NK-92 (cell line): ENCODE data around the gene SGK1.
"Not testable (repeated sequence)": the region's sequence is repeated elsewhere in the genome, so short reads cannot be mapped to it uniquely, and the experiment has no call there.

ENCODE experiments used
- DNase-seq: peaks from one replicate; lab custom pipeline; 2025; ENCODE audit not compliant: unreplicated experiment; lab: John Stamatoyannopoulos, UW

Gene SGK1

GRCh38 chr6:134307075-134307474, 10.8 kb downstream of the SGK1 start:
- DNase-seq = no peak

DNA sequence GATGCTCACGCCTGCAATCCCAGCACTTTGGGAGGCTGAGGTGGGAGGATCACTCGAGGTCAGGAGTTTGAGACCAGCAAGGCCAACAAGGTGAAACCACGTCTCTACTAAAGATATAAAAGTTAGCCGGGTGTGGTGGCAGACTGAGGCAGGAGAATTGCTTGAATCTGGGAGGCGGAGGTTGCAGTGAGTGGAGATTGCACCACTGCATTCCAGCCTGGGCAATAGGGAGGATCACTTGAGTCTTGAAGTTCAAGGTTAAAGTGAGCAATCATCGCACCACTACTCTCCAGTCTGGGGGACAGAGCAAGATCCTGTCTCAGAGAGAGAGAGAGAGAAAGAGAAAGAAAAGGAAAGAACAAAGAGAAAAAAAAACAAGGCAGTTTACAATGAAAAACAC, 13.5 kb downstream of the SGK1 start:
- DNase-seq = not testable (repeated sequence)

GRCh38 chr6:134303891-134304290, 14.0 kb downstream of the SGK1 start:
- no peak for DNase-seq

DNA sequence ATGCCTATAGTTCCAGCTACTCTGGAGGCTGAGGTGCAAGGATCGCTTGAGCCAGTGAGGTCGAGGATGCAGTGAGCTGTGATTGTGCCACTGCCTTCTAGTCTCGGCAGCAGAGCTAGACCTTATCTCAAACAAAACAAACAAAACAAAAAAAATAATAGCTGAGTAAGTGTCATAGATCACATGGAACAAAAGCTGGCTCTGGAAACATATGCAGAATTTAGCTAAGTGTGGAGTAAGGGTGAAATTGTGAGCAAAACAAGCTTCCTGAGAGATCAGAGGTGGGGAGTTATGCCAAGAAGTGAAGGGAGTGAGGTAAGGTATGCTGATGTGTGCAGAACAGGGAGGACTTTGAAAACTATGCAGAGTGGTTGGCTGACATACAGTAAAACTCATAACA, 18.7 kb downstream of the SGK1 start:
- no peak for DNase-seq

DNA sequence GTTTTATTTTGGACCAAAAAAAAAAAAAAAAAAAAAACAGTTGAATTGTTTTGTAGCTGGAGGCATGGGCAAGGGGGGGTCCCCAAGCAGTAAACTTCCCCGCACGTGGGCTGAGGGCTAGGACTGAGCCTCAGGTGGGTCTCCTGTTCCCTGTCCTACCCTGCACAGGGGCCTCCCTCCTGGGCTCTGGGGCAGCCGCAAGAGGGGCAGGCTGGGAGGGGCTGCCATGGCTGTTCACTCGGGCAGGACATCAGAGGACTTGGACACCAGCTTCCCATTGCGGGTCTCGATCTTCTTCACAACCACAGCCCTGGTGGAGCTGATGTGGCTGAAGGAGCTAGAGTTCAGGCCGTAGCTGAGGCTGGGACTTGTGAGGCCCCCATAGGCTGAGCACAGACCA, 21.1 kb downstream of the SGK1 start:
- DNase-seq = no peak

DNA sequence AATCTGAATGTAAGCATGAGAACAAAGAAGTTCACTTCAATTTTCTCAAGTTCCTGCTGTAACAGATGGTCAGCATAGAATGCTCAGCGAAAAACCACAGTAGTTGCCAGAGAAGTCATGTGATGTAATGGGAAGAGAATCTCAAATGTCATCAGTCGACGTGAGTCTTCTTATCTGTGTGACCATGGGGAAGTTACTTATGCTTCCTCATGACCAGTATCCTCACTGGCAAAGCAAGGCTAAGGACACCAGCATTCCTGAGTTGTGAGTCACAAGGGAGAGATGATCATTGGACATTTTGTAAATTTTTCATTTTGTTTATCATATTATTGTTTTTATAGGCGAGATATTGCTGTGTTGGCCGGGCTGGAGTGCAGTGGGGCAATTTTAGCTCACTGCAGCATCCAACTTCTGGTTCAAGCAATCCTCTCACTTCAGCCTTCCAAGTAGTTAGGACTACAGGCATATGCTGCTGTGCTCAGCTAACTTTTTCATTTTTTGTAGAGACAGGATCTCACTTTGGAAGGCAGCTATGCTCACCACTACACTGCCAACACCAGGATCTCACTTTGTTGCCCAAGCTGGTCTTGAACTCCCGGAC, 21.9 kb downstream of the SGK1 start:
- no peak for DNase-seq

- DNase-seq = no peak
Measured at GRCh38 chr6:134293659-134294161, 24.2 kb downstream of the SGK1 start.

DNA sequence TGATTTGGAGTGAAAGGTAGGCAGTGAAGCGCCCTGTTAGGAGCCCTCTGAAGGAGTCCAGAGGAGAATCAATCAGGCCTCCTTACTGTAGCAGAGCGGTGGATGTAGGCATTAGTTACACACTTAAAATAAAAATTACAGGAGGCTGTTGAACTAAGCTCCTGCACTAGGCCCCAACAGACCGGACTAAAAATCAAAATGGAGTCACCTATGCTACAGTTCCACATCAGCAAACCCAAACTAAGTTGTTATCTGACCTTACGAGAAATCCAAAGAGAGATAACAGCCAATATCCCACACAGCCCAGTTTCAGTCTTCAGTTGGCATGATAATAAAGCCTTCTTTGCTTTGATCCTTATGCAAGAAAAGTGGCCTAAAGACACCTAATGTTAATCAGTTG, 26.8 kb downstream of the SGK1 start:
- DNase-seq = no peak

DNA sequence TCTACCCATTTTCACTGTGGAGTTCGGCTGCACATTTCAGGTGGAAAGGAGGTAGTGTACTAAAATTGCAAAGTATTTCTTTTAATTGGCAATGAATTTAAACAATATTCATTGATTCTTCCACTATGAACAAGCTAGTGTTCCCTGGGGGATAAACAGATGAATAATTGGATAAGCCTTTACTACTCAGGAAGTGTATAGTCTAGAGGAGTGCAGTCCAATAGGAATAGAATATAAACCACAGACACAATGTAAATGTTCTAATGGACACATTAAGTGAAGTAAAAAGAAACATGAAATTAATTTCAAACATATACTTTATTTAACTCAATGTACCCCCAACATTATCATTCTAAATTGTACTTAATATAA, 28.7 kb downstream of the SGK1 start:
- DNase-seq = no peak

DNA sequence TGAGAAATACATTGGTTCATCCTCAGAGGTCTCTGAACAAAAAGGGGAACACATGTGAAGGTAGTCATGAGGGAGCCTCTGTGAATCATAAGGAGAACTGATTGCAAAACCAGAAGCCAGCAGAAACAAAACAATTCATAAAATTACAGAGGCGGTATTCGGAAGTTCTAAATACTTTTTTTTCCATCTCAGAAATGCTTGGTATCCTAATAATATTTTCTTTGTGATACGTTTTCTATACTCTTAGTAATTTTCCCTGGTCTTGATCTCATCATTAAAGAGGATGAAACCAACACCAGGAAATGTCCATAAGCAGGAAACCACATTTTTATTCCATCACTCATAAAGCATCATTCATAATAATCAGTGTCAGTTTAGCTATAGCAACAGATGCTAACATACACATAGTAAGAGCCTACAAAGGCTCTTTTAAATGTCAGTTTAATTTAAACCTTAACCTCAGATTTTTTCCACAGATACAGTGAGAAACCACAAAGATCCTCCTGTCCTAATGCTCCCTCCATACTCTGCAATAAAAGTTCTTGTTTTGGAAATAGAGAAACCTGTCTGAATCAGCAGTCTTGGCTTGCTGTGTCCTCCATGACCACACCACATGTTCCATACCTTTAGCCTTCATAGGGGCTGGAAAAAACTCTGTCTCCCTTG, 29.2 kb downstream of the SGK1 start:
- DNase-seq = no peak

DNA sequence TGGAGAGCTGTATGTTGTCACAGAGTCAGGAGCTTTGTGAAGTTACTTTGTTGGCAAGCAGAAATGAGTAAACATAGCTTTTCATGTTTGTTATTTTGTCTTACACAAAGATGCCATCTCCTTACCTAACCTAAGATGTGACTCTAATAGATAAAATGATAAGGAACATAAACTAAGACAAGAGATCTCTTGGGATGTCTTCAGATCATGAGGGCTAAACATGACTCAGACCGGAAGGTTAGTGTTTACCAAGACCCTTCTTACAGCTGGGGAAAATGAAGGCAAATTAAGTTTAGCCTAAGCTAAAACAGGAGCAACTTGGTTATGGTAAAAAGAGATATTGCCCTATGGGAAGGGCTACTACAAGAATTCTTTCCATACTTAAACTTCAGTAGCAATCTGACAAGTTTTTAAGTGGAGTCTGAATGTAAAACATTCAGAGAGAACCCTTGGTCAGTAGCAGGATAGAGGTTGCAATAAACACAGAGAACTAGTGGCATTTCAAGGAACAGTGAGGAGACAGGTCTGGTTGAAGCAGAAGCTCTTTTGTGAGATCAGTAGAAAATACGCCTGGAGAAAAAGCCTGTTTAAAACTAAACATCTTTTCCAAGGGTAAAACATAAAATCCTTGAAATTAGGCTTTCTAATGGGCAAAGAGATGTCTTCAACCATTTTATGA, 29.9 kb downstream of the SGK1 start:
- no peak for DNase-seq

DNA sequence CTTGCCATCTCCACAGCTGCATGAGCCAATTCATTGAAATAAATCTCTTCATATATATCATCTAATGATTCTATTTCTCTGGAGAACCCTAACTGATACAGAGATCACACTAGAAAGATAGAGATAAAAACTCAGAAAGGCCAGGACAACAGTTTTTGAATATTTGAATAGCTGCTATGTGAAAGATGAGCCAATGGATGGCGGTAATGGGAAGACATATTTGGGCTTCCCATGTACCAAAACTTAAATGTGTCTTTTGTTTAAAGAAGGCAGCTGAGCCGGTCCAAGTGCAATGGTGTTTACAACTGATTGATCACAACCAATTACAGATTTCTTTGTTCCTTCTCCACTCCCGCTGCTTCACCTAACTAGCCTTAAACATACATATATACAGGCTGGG, 35.1 kb downstream of the SGK1 start:
- no peak for DNase-seq

DNA sequence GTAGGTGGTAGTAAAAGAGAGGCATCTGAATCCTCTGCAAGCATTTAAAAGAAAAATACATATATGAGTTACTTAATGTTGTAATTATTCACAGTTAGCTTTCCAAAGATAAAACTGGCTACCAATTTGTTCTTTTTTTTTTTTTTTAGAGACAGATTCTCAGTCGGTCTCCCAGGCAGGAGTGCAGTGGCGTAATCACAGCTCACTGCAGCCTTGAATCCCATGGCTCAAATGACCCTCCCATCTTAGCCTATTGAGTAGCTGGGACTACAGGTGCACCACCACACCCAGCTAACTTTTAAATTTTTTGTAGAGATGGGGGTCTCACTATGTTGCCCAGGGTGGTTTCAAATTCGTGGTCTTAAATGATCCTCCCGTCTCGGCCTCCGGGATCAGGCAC, 36.5 kb downstream of the SGK1 start:
- DNase-seq = no peak

GRCh38 chr6:134278000-134278399, 39.9 kb downstream of the SGK1 start:
- no peak for DNase-seq

- DNase-seq = not testable (repeated sequence)
Measured at GRCh38 chr6:134276891-134277377, 41.0 kb downstream of the SGK1 start.

DNA sequence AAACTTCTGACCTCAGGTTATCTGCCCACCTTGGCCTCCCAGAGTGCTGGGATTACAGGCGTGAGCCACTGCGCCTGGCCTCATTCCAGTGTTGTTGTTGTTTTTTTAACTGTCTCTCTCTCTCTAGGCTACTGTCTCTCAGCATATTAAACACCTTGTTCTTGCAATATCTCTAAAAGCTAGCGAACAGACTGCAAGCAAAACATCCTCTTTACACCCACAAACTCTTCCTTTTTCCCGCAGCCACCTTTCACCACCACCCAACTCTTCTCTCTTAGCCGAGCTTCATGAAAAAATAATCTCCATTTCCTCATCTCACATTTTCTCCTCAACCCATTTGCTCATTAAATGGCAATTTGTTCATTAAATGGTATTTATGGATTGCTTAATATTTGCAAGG, 45.5 kb downstream of the SGK1 start:
- DNase-seq = no peak

GRCh38 chr6:134267917-134268361, 50.0 kb downstream of the SGK1 start:
- no peak for DNase-seq

DNA sequence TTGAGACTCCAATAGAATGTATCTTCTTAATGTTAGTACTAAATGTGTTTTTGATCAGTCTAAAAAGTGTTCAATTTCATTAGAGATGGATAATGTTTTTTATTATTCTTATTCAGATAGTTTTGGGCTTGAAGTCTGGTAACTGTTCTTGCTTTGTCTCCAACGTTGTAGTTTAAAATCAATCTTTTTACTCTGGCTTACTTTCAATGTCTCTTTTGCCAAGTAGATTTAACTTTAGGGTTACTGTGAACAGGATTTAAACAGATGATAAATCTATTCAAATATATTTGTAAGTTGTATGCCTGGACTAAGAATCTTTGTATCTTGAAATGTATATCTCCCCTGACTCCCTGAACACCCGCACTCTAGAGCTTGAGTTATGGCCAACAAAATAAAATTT, 51.1 kb downstream of the SGK1 start:
- DNase-seq = no peak

DNA sequence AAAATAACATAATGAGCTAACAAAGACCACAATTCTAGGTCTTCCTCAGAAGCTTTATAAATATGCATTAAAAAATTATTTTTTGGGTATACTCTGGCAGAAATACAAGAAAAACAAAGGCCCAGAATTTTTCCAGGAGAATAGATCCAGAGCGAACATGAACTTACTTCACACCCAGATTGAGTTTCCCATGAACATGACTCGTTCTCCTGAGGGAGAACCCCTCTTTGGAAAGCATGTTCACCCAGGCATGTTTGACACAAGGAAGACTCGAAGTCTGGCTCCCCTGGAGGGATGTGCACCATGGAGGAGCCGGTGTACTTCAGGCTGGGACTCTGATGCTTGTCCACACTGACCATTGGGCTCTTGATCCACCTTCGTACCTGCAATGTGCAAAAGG, 56.1 kb downstream of the SGK1 start:
- DNase-seq = no peak

DNA sequence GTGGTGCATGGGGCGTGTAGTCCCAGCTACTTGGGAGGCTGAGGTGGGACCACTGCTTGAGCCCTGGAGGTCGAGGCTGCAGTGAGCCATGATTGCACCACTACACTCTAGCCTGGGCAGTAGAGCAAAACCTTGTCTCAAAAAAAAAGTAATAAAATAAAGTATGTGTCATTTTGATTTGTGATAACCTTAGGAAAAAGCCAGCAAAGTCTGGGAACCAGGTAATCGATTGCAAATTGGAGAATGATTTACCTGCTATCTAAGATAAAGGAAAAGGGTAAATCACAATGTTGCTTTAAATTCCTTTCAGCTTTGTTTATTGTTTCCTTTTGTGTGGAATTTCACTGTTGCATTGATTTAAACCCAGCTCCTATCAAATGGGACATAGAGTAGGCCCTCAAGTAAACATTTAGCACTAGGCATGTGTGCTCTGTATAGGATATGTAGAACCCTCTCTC, 59.0 kb downstream of the SGK1 start:
- no peak for DNase-seq

- no peak for DNase-seq
Measured at GRCh38 chr6:134257516-134257915, 60.4 kb downstream of the SGK1 start.

DNA sequence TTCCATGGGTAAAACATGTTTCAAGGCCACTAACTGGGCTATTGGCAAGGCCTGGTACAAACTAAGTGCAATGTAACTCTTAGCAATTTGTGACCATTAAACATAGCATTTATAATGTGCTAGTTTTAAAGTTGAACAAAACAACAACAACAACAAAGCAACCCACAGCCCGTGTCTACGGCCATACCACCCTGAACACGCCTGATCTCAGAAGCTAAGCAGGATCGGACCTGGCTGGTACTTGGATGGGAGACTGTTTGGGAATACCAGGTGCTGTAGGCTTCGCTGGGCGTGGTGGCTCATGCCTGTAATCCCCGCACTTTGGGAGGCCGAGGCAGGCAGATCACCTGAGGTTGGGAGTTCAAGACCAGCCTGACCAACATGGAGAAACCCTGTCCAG, 61.0 kb downstream of the SGK1 start:
- no peak for DNase-seq
